ENCODE results near the gene IL1F10.

Gene IL1F10

GRCh38 chr2:113122364-113122763, 54.6 kb downstream of the IL1F10 start:
- no peak for TF ChIP-seq CTCF (IDR thresholded peaks at IDR 0.05; ENCODE audit: low read depth, low read length)
- Histone ChIP-seq H3K9me3 (ENCODE audit: severe bottlenecking) (no peaks in the 10 kb centered on the region), H3K27me3 (ENCODE audit: insufficient read depth, low read depth, severe bottlenecking) (no peaks in the 10 kb centered on the region), H3K4me3 (ENCODE audit: low read depth, low read length) (no peak overlapping the region), H3K36me3 (no peaks in the 10 kb centered on the region), H3K27ac (no peak overlapping the region)
- DNase-seq, result no peak

GRCh38 chr2:113123726-113124125, 56.0 kb downstream of the IL1F10 start:
- no peak for TF ChIP-seq CTCF (IDR thresholded peaks at IDR 0.05; ENCODE audit: low read depth, low read length)
- Histone ChIP-seq H3K9me3 (ENCODE audit: severe bottlenecking) (no peaks in the 10 kb centered on the region), H3K27ac (no peak overlapping the region), H3K36me3 (no peaks in the 10 kb centered on the region), H3K4me3 (ENCODE audit: low read depth, low read length) (no peak overlapping the region), H3K27me3 (ENCODE audit: insufficient read depth, low read depth, severe bottlenecking) (no peaks in the 10 kb centered on the region)
- DNase-seq, result no peak

- Histone ChIP-seq H3K36me3 (no peaks in the 10 kb centered on the region), H3K27ac (no peak overlapping the region), H3K4me3 (ENCODE audit: low read depth, low read length) (no peak overlapping the region), H3K9me3 (ENCODE audit: severe bottlenecking) (no peaks in the 10 kb centered on the region), H3K27me3 (ENCODE audit: insufficient read depth, low read depth, severe bottlenecking) (no peaks in the 10 kb centered on the region)
- DNase-seq, result no peak
- no peak for TF ChIP-seq CTCF (IDR thresholded peaks at IDR 0.05; ENCODE audit: low read depth, low read length)
These were observed 56.6 kb downstream of the IL1F10 start for GRCh38 chr2:113124181-113124961.

All from WERI-Rb-1 (cell line).